Right ventricle myocardium superior (tissue), 1 donor: Measurements from ENCODE around the gene LYRM9. TPM values are rescaled to one million over a fixed set of nuclear protein-coding genes. Genes with fewer than 3 reads are reported as not detected.

Experiments
- ATAC-seq: fragments of 200-7000 bp; cut with Tn5 transposase; one replicate; pipeline ENCODE4 v1.9.1; 2020; ENCODE audit warnings: mild to moderate bottlenecking; ENCODE audit not compliant: poor library complexity
- DNase-seq: peaks from one replicate; pipeline ENCODE4 v3.0.0-alpha.2; 2020
- intact Hi-C: fragments of 100-400 bp; cut with DNase I; formaldehyde crosslinking; loops from one replicate; pipeline ENCODE4 v1.11.2; 2022
- long read RNA-seq: library from polyadenylated mRNA; unstranded; transcript quantifications from one replicate; pipeline ENCODE4 v2.0.0, GENCODE V29; 2021
- total RNA-seq: library from RNA; stranded (reverse); fragmentation: NEBNext Ultra II Directional; extraction: Animal tissue kit (Norgen Biotek cat#: 25700); gene quantifications from one replicate; pipeline ENCODE4 v1.2.1, GENCODE V29; 2021
- donor health status: DM: no; HTN: yes; CAD: no; lungs with severe emphysema.

LYRM9 gene
- total RNA-seq: 9.4 TPM
- long read RNA-seq, partial matches to known transcripts: 5 of 10 reads
- long read RNA-seq, other reads (novel, unspliced or antisense): 1 of 10 reads

GRCh38 chr17:27892866-27893769, at the start of gene LYRM9:
Gene LYRM9, minus strand, starts transcription at chr17:27893365. Its CDS starts 10,671 bp downstream, at chr17:27882694.
- intact Hi-C loops: loop anchor here (10.0 kb wide), 1 partner anchor 152 kb away; the partner anchor contains the start of gene NLK
- peak; percentile 100 for ATAC-seq
- peak; percentile 96 for DNase-seq

GRCh38 chr17:27940503-27941428, 47.6 kb upstream of the LYRM9 start:
- no peak for ATAC-seq
- intact Hi-C loops: no loop called here
- no peak for DNase-seq

- DNase-seq: no peak
These were observed 46.6 kb upstream of the LYRM9 start for GRCh38 chr17:27939474-27940465.

GRCh38 chr17:27938864-27939263, 45.7 kb upstream of the LYRM9 start:
- ATAC-seq: no peak
- DNase-seq: no peak
- intact Hi-C loops: no loop called here

More at GRCh38 chr17:27939474-27940465, 46.6 kb upstream of the LYRM9 start:
- no peak for ATAC-seq
- intact Hi-C loops: no loop called here

- intact Hi-C loops: no loop called here
- DNase-seq: no peak
- no peak for ATAC-seq
These were observed 45.1 kb upstream of the LYRM9 start for GRCh38 chr17:27938241-27938640.

DNA sequence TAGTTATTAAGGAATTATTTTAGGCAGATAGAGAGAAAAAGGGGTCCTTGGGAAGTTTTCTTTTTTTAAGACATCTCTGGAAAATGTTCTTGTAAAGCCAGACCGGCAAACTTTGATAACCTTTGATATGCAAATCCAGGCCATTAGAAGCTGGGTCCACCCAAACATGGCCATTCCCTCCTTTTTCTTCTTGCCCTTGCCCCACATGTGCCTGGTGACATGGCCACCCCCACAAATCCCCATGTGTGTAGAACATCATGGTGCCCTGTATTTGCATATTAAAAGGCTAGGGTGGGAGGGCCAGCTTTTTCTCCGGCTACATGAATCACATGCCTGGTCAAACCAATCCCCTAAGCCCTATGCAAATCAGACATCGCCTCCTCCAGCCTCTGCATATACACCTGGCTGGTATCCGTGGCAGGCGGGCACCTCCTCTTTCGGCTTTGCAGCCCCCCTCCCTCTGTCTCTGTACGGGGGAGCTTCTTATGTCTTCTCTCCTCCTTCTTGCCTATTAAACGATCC, 43.9 kb upstream of the LYRM9 start:
- DNase-seq: no peak
- intact Hi-C loops: no loop called here
- no peak for ATAC-seq

DNA sequence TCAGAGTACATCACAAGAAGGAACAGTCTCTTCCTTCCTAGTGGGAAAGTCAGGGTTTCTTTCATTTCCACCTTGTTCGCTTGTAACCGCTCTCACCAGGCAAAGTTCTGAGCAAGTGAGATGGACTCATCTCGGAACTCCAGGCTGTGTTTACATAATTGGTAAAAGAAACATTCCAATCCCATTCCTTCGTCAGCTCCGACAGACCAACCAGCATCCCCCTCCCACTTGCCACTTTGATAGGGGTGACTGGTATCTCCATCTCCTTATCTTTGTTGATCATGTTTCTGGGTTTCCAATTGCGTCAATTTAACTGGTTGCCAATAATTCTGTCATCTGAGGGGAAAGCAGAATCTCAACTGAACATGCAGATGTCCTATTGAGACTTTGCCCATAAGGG, 36.8 kb upstream of the LYRM9 start:
- ATAC-seq: no peak
- no peak for DNase-seq
- intact Hi-C loops: no loop called here

GRCh38 chr17:27928587-27928986, 35.4 kb upstream of the LYRM9 start:
- intact Hi-C loops: no loop called here
- no peak for DNase-seq
- no peak for ATAC-seq

DNA sequence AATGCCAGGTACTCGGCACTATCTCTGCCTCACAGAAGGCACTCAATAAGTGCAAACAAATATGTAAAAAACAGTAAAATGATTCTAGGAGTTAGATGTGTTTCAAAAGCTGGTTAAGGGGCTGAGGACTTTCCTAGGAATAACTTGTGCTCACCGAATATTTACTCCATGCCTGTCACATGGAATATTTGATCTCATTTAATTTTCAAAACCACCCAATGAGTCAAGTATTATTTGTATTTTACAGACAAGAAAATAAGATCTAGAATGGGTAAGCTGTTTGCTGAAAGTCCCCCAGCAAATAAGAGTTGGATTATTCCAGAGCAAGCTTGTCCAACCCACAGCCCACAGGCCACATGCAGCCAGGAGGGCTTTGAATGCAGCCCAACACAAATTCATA, 34.6 kb upstream of the LYRM9 start:
- no peak for DNase-seq
- intact Hi-C loops: no loop called here
- no peak for ATAC-seq

DNA sequence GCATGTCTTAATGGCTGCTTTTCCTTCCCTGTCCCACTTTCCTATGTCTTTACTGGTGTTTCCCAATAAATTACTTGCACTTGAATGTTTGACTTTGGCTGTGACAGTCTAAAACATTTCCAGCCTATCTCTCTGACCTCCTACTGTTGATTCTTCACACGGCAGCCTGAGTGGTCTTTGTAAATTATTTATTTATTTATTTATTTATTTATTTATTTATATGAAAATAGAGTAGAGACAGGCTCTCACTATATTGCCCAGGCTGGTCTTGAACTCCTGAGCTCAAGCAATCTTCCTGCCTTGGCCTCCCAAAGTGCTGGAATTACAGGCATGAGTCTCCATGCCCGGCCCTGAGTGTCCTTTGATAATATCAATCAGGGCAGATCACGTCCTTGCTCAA, 28.4 kb upstream of the LYRM9 start:
- intact Hi-C loops: no loop called here
- DNase-seq (no peak), ATAC-seq (no peak)

- intact Hi-C loops: no loop called here
- DNase-seq: no peak
- no peak for ATAC-seq
These were observed 27.9 kb upstream of the LYRM9 start for GRCh38 chr17:27921077-27921476.

GRCh38 chr17:27920569-27920968, 27.4 kb upstream of the LYRM9 start:
- DNase-seq (peak; percentile 46), ATAC-seq (peak; percentile 94)
- intact Hi-C loops: no loop called here

DNA sequence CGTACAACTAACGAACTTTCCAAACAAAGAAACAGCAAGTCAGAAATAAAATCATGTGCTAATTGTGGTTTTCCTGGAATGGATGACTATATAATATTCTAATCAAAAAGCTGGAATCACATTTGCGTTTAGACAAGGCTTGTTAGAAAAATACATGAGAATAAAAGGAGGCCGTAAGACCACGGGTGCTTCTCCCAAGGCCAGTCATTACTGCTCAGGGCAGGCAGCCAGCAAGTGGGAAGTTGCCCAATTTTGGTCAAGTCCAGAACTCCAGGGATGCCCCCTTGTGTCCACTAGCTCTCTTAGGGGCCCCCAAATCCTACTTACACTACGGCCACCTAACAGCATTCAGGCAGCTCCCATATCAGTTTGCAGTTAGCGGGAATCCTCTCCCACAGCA, 25.9 kb upstream of the LYRM9 start:
- DNase-seq (no peak), ATAC-seq (no peak)
- intact Hi-C loops: no loop called here

DNA sequence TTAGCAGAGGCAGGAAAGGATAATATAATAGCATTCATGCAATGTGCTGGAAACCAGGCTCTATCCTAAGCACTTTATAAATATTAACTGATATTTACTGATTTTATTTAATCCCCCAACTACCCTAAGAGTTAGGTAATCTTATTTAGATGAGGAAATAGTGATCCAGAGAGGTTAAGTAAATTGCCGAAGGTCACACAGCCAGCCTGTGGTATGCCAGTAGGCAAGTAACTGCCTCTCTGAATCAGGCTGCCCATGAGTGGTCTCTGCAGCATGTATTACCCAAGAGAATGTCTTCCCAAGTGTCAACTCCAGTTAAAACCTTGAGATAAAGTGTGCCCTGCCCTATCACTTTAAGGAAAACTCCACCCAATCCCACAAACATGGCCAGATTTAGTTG, 25.3 kb upstream of the LYRM9 start:
- no peak for ATAC-seq
- intact Hi-C loops: no loop called here

DNA sequence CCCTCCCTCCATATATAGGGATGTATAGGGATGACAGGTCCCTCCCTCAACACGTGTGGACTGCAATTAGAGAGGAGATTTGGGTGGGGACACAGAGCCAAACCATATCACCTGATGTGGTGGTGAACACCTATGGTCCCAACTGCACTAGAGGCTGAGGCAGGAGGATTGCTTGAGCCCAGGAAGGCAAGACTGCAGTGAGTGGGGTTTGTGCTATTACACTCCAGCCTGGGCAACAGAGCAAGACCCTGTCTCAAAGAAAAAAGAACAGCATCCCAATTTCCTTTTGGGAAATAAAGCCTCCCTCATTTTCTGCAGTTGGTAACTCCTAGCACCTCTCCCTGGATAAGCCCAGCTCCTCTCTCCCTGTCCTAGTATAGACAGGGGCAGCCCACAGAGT, 23.8 kb upstream of the LYRM9 start:
- ATAC-seq: no peak
- intact Hi-C loops: no loop called here
- no peak for DNase-seq

More for the DNA sequence above, 25.3 kb upstream of the LYRM9 start:
- no peak for DNase-seq

- intact Hi-C loops: no loop called here
- DNase-seq: no peak
- no peak for ATAC-seq
These were observed 22.5 kb upstream of the LYRM9 start for GRCh38 chr17:27915709-27916108.

- DNase-seq (no peak), ATAC-seq (no peak)
- intact Hi-C loops: no loop called here
These were observed 21.2 kb upstream of the LYRM9 start for GRCh38 chr17:27914382-27914781.

- intact Hi-C loops: no loop called here
- no peak for ATAC-seq
- DNase-seq: no peak
These were observed 19.8 kb upstream of the LYRM9 start for GRCh38 chr17:27912964-27913363.
